ENCODE data around the gene RASSF8.

GRCh38 chr12:26124446-26125399 is 166.2 kb downstream of the RASSF8 start, which contains the start of gene BHLHE41:
- peak; percentile 89 to 96 (median 96) for TF ChIP-seq POLR2AphosphoS5 (IDR thresholded peaks at IDR 0.05)
- peak in 2 of 3 donors; percentile 61 to 80 for TF ChIP-seq POLR2A (IDR thresholded peaks at IDR 0.05)

Measured in spleen (tissue), 3 donors.